Ishikawa (cell line): Measurements from ENCODE around the gene WDR72.

Experiments
- EP300 ChIP-seq: IDR thresholded peaks from 2 replicates; pipeline ENCODE4 v1.6.1; 2012; ENCODE audit warnings: borderline replicate concordance
- FOXM1 ChIP-seq: IDR thresholded peaks from 2 replicates; pipeline ENCODE4 v1.6.1; 2012; ENCODE audit warnings: low read depth, borderline replicate concordance
- RAD21 ChIP-seq: IDR thresholded peaks from 2 replicates; pipeline ENCODE4 v1.6.1; 2012; ENCODE audit warnings: low read depth
- REST ChIP-seq: IDR thresholded peaks from 2 replicates; pipeline ENCODE4 v1.6.1; 2012; ENCODE audit warnings: low read depth, mild to moderate bottlenecking
- TCF12 ChIP-seq: IDR thresholded peaks from 2 replicates; pipeline ENCODE4 v1.6.1; 2012; ENCODE audit warnings: low read depth
- YY1 ChIP-seq: IDR thresholded peaks from 2 replicates; pipeline ENCODE4 v1.6.1; 2012; ENCODE audit warnings: low read depth
- ZBTB7A ChIP-seq: IDR thresholded peaks from 2 replicates; pipeline ENCODE4 v1.6.1; 2012; ENCODE audit warnings: low read depth

GRCh38 chr15:53520996-53521395 is 238.5 kb downstream of the WDR72 start:
- TF ChIP-seq FOXM1 (no peak), EP300 (no peak), RAD21 (no peak), ZBTB7A (no peak), REST (no peak), TCF12 (no peak), YY1 (no peak)
